ENCODE results near the gene AIDA. TPM values are rescaled to one million over a fixed set of nuclear protein-coding genes. Genes with fewer than 3 reads are reported as not detected.
A peak's percentile ranks its signal among the peaks of the same experiment; 100 is the strongest.
"Not testable (repeated sequence)": the region's sequence is repeated elsewhere in the genome, so short reads cannot be mapped to it uniquely, and the experiment has no call there.

Gene AIDA
- total and polyA plus RNA-seq, 11 donors = 29.0 to 73.7 (median 46.6) TPM

DNA sequence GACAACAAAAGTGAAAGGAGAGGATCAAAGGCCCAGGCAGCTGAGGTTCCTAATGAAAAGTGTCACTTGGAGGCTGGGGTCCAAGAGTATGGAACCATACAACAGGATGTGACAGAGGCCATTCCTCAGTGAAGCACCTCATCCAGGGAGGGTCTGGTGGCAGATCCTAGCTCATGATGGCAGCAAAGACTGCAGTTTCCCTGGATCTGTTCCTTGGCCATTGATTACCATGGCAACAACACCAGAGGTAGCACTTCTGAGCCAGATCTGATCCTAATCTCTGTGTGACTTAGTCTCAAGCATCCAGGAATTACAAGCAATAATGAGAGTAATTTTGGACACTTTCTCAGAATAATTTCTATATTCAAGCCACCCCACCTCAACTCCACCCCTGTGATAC, 37.6 kb upstream of the AIDA start:
- Histone ChIP-seq H3K27me3 (no peaks in the 10 kb centered on the region), H3K4me1 (peaks cover 0 to 10% (median 0%) of the 10 kb centered on the region in 12 donors), H3K4me3 (no peak overlapping the region), H3K27ac (no peak overlapping the region), H3K36me3 (no peaks in the 10 kb centered on the region), H3K9me3 (no peaks in the 10 kb centered on the region)
- no peak for TF ChIP-seq POLR2A (IDR thresholded peaks at IDR 0.05)
- TF ChIP-seq, protein P1, sequence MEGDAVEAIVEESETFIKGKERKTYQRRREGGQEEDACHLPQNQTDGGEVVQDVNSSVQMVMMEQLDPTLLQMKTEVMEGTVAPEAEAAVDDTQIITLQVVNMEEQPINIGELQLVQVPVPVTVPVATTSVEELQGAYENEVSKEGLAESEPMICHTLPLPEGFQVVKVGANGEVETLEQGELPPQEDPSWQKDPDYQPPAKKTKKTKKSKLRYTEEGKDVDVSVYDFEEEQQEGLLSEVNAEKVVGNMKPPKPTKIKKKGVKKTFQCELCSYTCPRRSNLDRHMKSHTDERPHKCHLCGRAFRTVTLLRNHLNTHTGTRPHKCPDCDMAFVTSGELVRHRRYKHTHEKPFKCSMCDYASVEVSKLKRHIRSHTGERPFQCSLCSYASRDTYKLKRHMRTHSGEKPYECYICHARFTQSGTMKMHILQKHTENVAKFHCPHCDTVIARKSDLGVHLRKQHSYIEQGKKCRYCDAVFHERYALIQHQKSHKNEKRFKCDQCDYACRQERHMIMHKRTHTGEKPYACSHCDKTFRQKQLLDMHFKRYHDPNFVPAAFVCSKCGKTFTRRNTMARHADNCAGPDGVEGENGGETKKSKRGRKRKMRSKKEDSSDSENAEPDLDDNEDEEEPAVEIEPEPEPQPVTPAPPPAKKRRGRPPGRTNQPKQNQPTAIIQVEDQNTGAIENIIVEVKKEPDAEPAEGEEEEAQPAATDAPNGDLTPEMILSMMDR (IDR thresholded peaks at IDR 0.05) = peak in 1 of 12 donors; percentile 8
- DNase-seq (no peak), ATAC-seq (no peak)
- intact Hi-C loops (cut with DNase I) = no loop called here

DNA sequence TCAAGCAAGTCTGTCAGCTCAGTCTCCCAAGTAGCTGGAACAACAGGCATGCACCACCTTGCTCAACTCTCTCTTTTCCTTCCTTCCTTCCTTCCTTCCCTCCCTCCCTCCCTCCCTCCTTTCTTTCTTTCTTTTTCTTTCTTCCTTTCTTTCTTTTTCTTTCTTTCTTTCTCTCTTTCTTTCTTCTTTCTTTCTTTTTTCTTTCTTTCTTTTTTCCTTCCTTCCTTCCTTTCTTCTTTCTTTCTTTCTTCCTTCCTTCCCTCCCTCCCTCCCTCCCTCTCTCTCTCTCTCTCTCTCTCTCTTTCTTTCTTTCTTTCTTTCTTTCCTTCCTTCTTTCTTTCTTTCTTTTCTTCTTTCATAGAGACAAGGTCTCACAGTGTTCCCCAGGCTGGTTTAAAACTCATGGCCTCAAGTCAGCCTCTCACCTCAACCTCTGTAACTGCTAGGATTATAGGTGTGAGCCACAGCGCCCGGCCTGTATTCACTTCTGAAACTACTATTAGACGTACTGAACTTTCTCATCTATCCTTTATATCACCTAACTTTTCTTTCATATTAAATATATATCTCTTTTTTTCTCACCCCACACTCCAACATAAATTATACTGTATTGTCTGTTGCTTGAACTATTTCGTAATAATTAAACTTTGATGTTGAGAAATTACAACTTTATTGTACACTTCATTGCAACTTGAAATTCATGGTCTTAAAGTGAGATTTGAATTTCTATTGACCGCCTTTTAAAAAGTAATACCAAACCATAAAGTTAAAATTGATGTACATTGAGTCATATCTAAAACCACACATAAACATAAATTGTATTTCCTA, 29.6 kb upstream of the AIDA start:
- ATAC-seq; intact Hi-C loops (cut with DNase I); H3K27ac ChIP-seq; H3K9me3 ChIP-seq; H3K36me3 ChIP-seq; H3K4me1 ChIP-seq; DNase-seq; H3K27me3 ChIP-seq; H3K4me3 ChIP-seq: not testable (repeated sequence)
- 95 to 97% (median 96%) methylated on average over 5 of the region's 5 CpGs for WGBS, 4 donors

DNA sequence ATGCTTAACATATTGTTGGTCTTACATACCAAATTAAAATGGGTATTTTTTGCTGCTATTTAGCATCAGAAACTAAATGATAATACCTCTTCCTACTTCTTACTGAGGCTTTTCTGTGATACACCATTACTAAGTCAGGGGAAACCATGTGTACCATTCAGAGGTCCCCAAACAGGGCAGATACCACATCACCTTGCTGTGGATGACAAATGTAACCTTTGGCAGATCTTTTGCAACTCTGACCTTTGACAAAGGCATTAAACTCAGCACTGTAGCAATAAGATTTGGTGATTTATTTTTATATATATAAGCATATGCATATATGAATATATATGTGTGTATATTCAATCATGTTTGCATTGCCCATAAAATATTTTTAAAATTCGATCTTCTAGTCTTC, 27.6 kb upstream of the AIDA start:
- Histone ChIP-seq H3K36me3 (peaks cover 0 to 25% (median 17%) of the 10 kb centered on the region in 9 donors), H3K27me3 (no peaks in the 10 kb centered on the region), H3K4me3 (no peak overlapping the region), H3K4me1 (no peaks in the 10 kb centered on the region), H3K27ac (no peak overlapping the region), H3K9me3 (no peaks in the 10 kb centered on the region)
- WGBS, 4 donors = 78 to 92% (median 86%) methylated on average over 1 of the region's 1 CpG
- DNase-seq = no peak
- TF ChIP-seq, protein P1 (IDR thresholded peaks at IDR 0.05) = no peak
- no peak for TF ChIP-seq POLR2A (IDR thresholded peaks at IDR 0.05)
- ATAC-seq = no peak
- intact Hi-C loops (cut with DNase I) = loop anchor here in 6 of 10 donors (1.0 to 10.0 kb wide), 5 partner anchors 341 to 947 kb away; no protein-coding TSS in a partner anchor

DNA sequence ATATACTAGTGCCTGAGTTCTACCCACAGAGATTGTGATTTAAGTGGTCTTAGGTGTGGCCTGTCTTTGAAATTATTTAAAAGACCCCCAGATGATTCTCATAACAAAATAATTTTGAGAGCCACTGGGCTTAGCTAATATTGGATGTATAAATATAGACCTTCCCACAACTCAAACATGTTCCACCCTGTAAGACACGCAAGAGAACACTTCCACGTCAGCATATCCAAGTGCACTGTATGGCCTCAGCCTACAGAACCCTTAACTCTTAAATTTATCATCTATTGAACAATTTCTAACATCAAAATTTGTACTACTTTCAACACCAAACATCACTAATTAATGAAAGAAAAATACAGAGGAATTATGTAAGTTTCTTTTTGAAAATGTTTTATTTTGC, 27.2 kb upstream of the AIDA start:
- ATAC-seq (no peak), DNase-seq (no peak)
- peaks cover 0 to 30% (median 20%) of the 10 kb centered on the region in 9 donors for H3K36me3 ChIP-seq
- H3K27me3 ChIP-seq = no peaks in the 10 kb centered on the region
- no peak overlapping the region for H3K4me3 ChIP-seq
- no peaks in the 10 kb centered on the region for H3K4me1 ChIP-seq
- intact Hi-C loops (cut with DNase I) = loop anchor here in 6 of 10 donors (1.0 to 10.0 kb wide), 5 partner anchors 342 to 948 kb away; no protein-coding TSS in a partner anchor
- no peaks in the 10 kb centered on the region for H3K9me3 ChIP-seq
- WGBS, 4 donors = 84 to 94% (median 90%) methylated on average over 2 of the region's 2 CpGs
- no peak for TF ChIP-seq POLR2A (IDR thresholded peaks at IDR 0.05)
- TF ChIP-seq, protein P1 (IDR thresholded peaks at IDR 0.05) = no peak
- H3K27ac ChIP-seq = no peak overlapping the region

Data from heart left ventricle (tissue), 16 donors.